Motor neuron (in vitro differentiated cells): ENCODE results near the gene CIC. TPM values are rescaled to one million over a fixed set of nuclear protein-coding genes. Genes with fewer than 3 reads are reported as not detected.

Experiments
- ATAC-seq, 8 experiments: fragments of 200-7000 bp; cut with Tn5 transposase; replicated peaks in 6 of 8; 2 replicates each; pipeline ENCODE4 v1.8.0; 2021; ENCODE audit warnings: mild to moderate bottlenecking in 8 of 8, moderate library complexity in 8 of 8
- H3K27ac ChIP-seq, 2 donors: fragments of 250-450 bp; sonication (Bioruptor Pico); 2 replicates each; pipeline ENCODE4 v1.9.0; 2021; ENCODE audit warnings: antibody characterized with exemption in 2 of 2, mild to moderate bottlenecking in 2 of 2, moderate library complexity in 1 of 2
- H3K4me1 ChIP-seq, 2 donors: fragments of 250-450 bp; sonication (Bioruptor Pico); replicated peaks in 1 of 2; 2 replicates each; pipeline ENCODE4 v1.6.1; 2021; ENCODE audit warnings: antibody characterized with exemption in 2 of 2, mild to moderate bottlenecking in 2 of 2, moderate library complexity in 1 of 2
- H3K4me3 ChIP-seq, 5 donors: fragments of 250-450 bp; sonication (Bioruptor Pico); 2 replicates each; pipeline ENCODE4 v1.9.0; 2021; ENCODE audit warnings: antibody characterized with exemption in 5 of 5, mild to moderate bottlenecking in 5 of 5, moderate library complexity in 4 of 5
- WGBS, 10 experiments: fragments of 450-650 bp; shearing (Covaris generic); methylation state at CpG; one replicate each; pipeline ENCODE4 v1.0.0; 2022; 5-methylcytosine and 5-hydroxymethylcytosine counted together
- in situ Hi-C, 9 experiments: fragments of 400-800 bp; cut with MboI; loops; one replicate each; pipeline ENCODE4 v1.15.0; 2021; ENCODE audit warnings: low sequenced_read_pairs in 9 of 9, low pct_unique_long_range_greater_than_20kb in 2 of 9; ENCODE audit not compliant: unreplicated experiment in 9 of 9
- total RNA-seq, 8 experiments: library from RNA; unstranded; fragments of 300-600 nt; gene quantifications; 2 replicates each; pipeline versions ENCODE4 v1.2.3 to v1.2.4, GENCODE V29; 2022

CIC gene
- total RNA-seq, 8 experiments from 2014 or later, result 15.8 to 59.1 (median 27.9) TPM

- in situ Hi-C loops, result no loop called here
- no peak for ATAC-seq
- H3K27ac ChIP-seq, result no peak overlapping the region
- 83 to 100% methylated on average over 1 of the region's 7 CpGs; no CpG with 5 or more reads in 8 of the 10 experiments for WGBS, 10 experiments
- peaks cover 0 to 3% of the 10 kb centered on the region in 2 donors for H3K4me1 ChIP-seq
- H3K4me3 ChIP-seq, result no peak overlapping the region
These were observed 35.9 kb upstream of the CIC start for GRCh38 chr19:42233106-42233505.

- no peak overlapping the region for H3K27ac ChIP-seq
- WGBS, 10 experiments, result 60 to 100% (median 95%) methylated on average over 1 to 6 of the region's 6 CpGs; no CpG with 5 or more reads in 5 of the 10 experiments
- in situ Hi-C loops, result no loop called here
- peaks cover 0 to 3% of the 10 kb centered on the region in 2 donors for H3K4me1 ChIP-seq
- no peak for ATAC-seq
- no peak overlapping the region for H3K4me3 ChIP-seq
These were observed 35.3 kb upstream of the CIC start for GRCh38 chr19:42233678-42234292.

- in situ Hi-C loops, result no loop called here
- Histone ChIP-seq H3K27ac (no peak overlapping the region), H3K4me1 (peaks cover 0 to 3% of the 10 kb centered on the region in 2 donors), H3K4me3 (no peak overlapping the region)
- WGBS, 10 experiments, result 80 to 100% (median 100%) methylated on average over 1 to 6 of the region's 11 CpGs; no CpG with 5 or more reads in 2 of the 10 experiments
- no peak for ATAC-seq
These were observed 34.7 kb upstream of the CIC start for GRCh38 chr19:42234364-42234763.

GRCh38 chr19:42235181-42235580 is 33.9 kb upstream of the CIC start:
- no peaks in the 10 kb centered on the region for H3K4me1 ChIP-seq
- in situ Hi-C loops, result no loop called here
- no peak overlapping the region for H3K4me3 ChIP-seq
- H3K27ac ChIP-seq, result no peak overlapping the region
- WGBS, 10 experiments, result 0 to 100% (median 78%) methylated on average over 1 to 4 of the region's 5 CpGs; no CpG with 5 or more reads in 3 of the 10 experiments
- no peak for ATAC-seq

GRCh38 chr19:42239544-42240220 is 29.4 kb upstream of the CIC start:
- in situ Hi-C loops, result no loop called here
- Histone ChIP-seq H3K27ac (no peak overlapping the region), H3K4me1 (peaks cover 15 to 17% of the 10 kb centered on the region in 2 donors), H3K4me3 (no peak overlapping the region)
- WGBS, 10 experiments, result 87 to 100% (median 95%) methylated on average over 3 to 5 of the region's 10 CpGs; no CpG with 5 or more reads in 5 of the 10 experiments
- no peak for ATAC-seq

GRCh38 chr19:42241279-42241678 is 27.8 kb upstream of the CIC start:
- Histone ChIP-seq H3K4me1 (peaks cover 17 to 22% of the 10 kb centered on the region in 2 donors), H3K27ac (no peak overlapping the region), H3K4me3 (peak overlapping the region; percentile 65 to 82 (median 79))
- 80 to 100% (median 98%) methylated on average over 1 to 3 of the region's 3 CpGs; no CpG with 5 or more reads in 6 of the 10 experiments for WGBS, 10 experiments
- no peak for ATAC-seq
- in situ Hi-C loops, result no loop called here

GRCh38 chr19:42242069-42242511 is 27.0 kb upstream of the CIC start:
- Histone ChIP-seq H3K4me1 (peaks cover 17 to 26% of the 10 kb centered on the region in 2 donors), H3K27ac (peak overlapping the region; percentile 88 to 92), H3K4me3 (peak overlapping the region; percentile 65 to 82 (median 79))
- ATAC-seq, result peak in 2 of 8 experiments; percentile 0
- 0% methylated on average over 1 to 4 of the region's 49 CpGs; no CpG with 5 or more reads in 5 of the 10 experiments for WGBS, 10 experiments
- in situ Hi-C loops, result no loop called here

- in situ Hi-C loops, result no loop called here
- peak; percentile 70 to 88 (median 86) for ATAC-seq
- peaks cover 17 to 26% of the 10 kb centered on the region in 2 donors for H3K4me1 ChIP-seq
- peak within 1 kb of the TSS; percentile 65 to 82 (median 79) for H3K4me3 ChIP-seq
- 0 to 3% (median 0%) methylated on average over 4 to 30 of the region's 76 CpGs; no CpG with 5 or more reads in 2 of the 10 experiments for WGBS, 10 experiments
- peak within 1 kb of the TSS; percentile 88 to 92 for H3K27ac ChIP-seq
These were observed 26.3 kb upstream of the CIC start, which contains the start of gene GSK3A for GRCh38 chr19:42242512-42243409. Gene GSK3A, minus strand, starts transcription at chr19:42242602. Its CDS starts 137 bp downstream, at chr19:42242465.

GRCh38 chr19:42244347-42245220 is 24.5 kb upstream of the CIC start:
- 1 to 50% (median 8%) methylated on average over 2 to 24 of the region's 45 CpGs; no CpG with 5 or more reads in 2 of the 10 experiments for WGBS, 10 experiments
- H3K4me3 ChIP-seq, result peak overlapping the region; percentile 26 to 77 (median 32)
- ATAC-seq, result peak; percentile 12 to 44 (median 16)
- H3K4me1 ChIP-seq, result peaks cover 17 to 26% of the 10 kb centered on the region in 2 donors
- in situ Hi-C loops, result no loop called here
- peak overlapping the region; percentile 40 to 54 for H3K27ac ChIP-seq

GRCh38 chr19:42245231-42245630 is 23.8 kb upstream of the CIC start:
- H3K4me3 ChIP-seq, result no peak overlapping the region
- no peak for ATAC-seq
- in situ Hi-C loops, result no loop called here
- 85 to 100% (median 90%) methylated on average over 2 to 7 of the region's 10 CpGs; no CpG with 5 or more reads in 4 of the 10 experiments for WGBS, 10 experiments
- no peak overlapping the region for H3K27ac ChIP-seq
- H3K4me1 ChIP-seq, result peaks cover 17 to 26% of the 10 kb centered on the region in 2 donors

GRCh38 chr19:42246143-42246921 is 22.7 kb upstream of the CIC start:
- WGBS, 10 experiments, result 0 to 100% (median 30%) methylated on average over 1 to 8 of the region's 10 CpGs; no CpG with 5 or more reads in 7 of the 10 experiments
- no peak for ATAC-seq
- no peak overlapping the region for H3K27ac ChIP-seq
- H3K4me3 ChIP-seq, result no peak overlapping the region
- in situ Hi-C loops, result no loop called here
- H3K4me1 ChIP-seq, result peaks cover 21 to 29% of the 10 kb centered on the region in 2 donors
